ENCODE data around the gene SMIM21. TPM values are rescaled to one million over a fixed set of nuclear protein-coding genes. Genes with fewer than 3 reads are reported as not detected.

The SMIM21 gene
- total RNA-seq, 1 experiment from 2014 or later = not detected

GRCh38 chr18:75378376-75379315 lies 48.9 kb downstream of the SMIM21 start:
- BruUV-seq (replicated peaks) = no TSS peak
- ChIA-PET POLR2A (ENCODE audit: unreplicated experiment) (no interaction called here), CTCF (no interaction called here)
- H3K27me3 ChIP-seq (ENCODE audit: low read length) = peaks cover 61% of the 10 kb centered on the region
- H3K4me3 ChIP-seq (ENCODE audit: low read length) = no peak overlapping the region
- TF ChIP-seq EZH2 (IDR thresholded peaks at IDR 0.05; ENCODE audit: low read length, unreplicated experiment) = no peak
- H3K79me2 ChIP-seq (ENCODE audit: low read length) = no peaks in the 10 kb centered on the region
- H3K9ac ChIP-seq (ENCODE audit: low read length) = no peak overlapping the region
- no peak overlapping the region for H3K4me2 ChIP-seq (ENCODE audit: low read length)
- no peaks in the 10 kb centered on the region for H3K9me2 ChIP-seq (replicated peaks; ENCODE audit: low read length)
- ATAC-seq (no peak), DNase-seq (no peak)
- no peak overlapping the region for H3K27ac ChIP-seq (ENCODE audit: low read length)
- H4K20me1 ChIP-seq (ENCODE audit: low read length) = no peaks in the 10 kb centered on the region
- H3K4me1 ChIP-seq (ENCODE audit: insufficient read depth, low read length) = peaks cover 8% of the 10 kb centered on the region
- intact Hi-C loops (cut with micrococcal nuclease) = no loop called here
- no peak overlapping the region for H2AFZ ChIP-seq (ENCODE audit: low read length)
- no peaks in the 10 kb centered on the region for H3K9me3 ChIP-seq (ENCODE audit: low read length)
- H3F3A ChIP-seq (ENCODE audit: low read length, unreplicated experiment) = no peaks in the 10 kb centered on the region
- H3K36me3 ChIP-seq (ENCODE audit: low read depth, low read length) = no peaks in the 10 kb centered on the region

- Histone ChIP-seq H4K20me1 (ENCODE audit: low read length) (no peaks in the 10 kb centered on the region), H3K4me1 (ENCODE audit: insufficient read depth, low read length) (peaks cover 8% of the 10 kb centered on the region), H3K79me2 (ENCODE audit: low read length) (no peaks in the 10 kb centered on the region), H3K9me2 (replicated peaks; ENCODE audit: low read length) (no peaks in the 10 kb centered on the region), H2AFZ (ENCODE audit: low read length) (no peak overlapping the region), H3K27me3 (ENCODE audit: low read length) (peaks cover 53% of the 10 kb centered on the region), H3F3A (ENCODE audit: low read length, unreplicated experiment) (no peaks in the 10 kb centered on the region), H3K4me2 (ENCODE audit: low read length) (no peak overlapping the region), H3K4me3 (ENCODE audit: low read length) (no peak overlapping the region), H3K27ac (ENCODE audit: low read length) (no peak overlapping the region), H3K36me3 (ENCODE audit: low read depth, low read length) (no peaks in the 10 kb centered on the region), H3K9ac (ENCODE audit: low read length) (no peak overlapping the region), H3K9me3 (ENCODE audit: low read length) (no peaks in the 10 kb centered on the region)
- intact Hi-C loops (cut with micrococcal nuclease) = no loop called here
- no peak for TF ChIP-seq EZH2phosphoT487 (IDR thresholded peaks at IDR 0.05; ENCODE audit: borderline replicate concordance, low read length)
- no TSS peak for BruUV-seq (replicated peaks)
- ChIA-PET POLR2A (ENCODE audit: unreplicated experiment) (no interaction called here), CTCF (no interaction called here)
- ATAC-seq (no peak), DNase-seq (no peak)
Measured at GRCh38 chr18:75377926-75378325, 49.6 kb downstream of the SMIM21 start.

GRCh38 chr18:75377258-75377657 lies 50.2 kb downstream of the SMIM21 start:
- Histone ChIP-seq H3K9me2 (replicated peaks; ENCODE audit: low read length) (no peaks in the 10 kb centered on the region), H3F3A (ENCODE audit: low read length, unreplicated experiment) (no peaks in the 10 kb centered on the region), H2AFZ (ENCODE audit: low read length) (no peak overlapping the region), H3K36me3 (ENCODE audit: low read depth, low read length) (no peaks in the 10 kb centered on the region), H3K27me3 (ENCODE audit: low read length) (peaks cover 47% of the 10 kb centered on the region), H3K4me2 (ENCODE audit: low read length) (no peak overlapping the region), H3K9me3 (ENCODE audit: low read length) (no peaks in the 10 kb centered on the region), H3K4me1 (ENCODE audit: insufficient read depth, low read length) (peaks cover 8% of the 10 kb centered on the region), H3K27ac (ENCODE audit: low read length) (no peak overlapping the region), H3K4me3 (ENCODE audit: low read length) (no peak overlapping the region), H3K9ac (ENCODE audit: low read length) (no peak overlapping the region), H3K79me2 (ENCODE audit: low read length) (no peaks in the 10 kb centered on the region), H4K20me1 (ENCODE audit: low read length) (no peaks in the 10 kb centered on the region)
- DNase-seq = no peak
- no peak for ATAC-seq
- intact Hi-C loops (cut with micrococcal nuclease) = no loop called here
- TF ChIP-seq, protein P1, sequence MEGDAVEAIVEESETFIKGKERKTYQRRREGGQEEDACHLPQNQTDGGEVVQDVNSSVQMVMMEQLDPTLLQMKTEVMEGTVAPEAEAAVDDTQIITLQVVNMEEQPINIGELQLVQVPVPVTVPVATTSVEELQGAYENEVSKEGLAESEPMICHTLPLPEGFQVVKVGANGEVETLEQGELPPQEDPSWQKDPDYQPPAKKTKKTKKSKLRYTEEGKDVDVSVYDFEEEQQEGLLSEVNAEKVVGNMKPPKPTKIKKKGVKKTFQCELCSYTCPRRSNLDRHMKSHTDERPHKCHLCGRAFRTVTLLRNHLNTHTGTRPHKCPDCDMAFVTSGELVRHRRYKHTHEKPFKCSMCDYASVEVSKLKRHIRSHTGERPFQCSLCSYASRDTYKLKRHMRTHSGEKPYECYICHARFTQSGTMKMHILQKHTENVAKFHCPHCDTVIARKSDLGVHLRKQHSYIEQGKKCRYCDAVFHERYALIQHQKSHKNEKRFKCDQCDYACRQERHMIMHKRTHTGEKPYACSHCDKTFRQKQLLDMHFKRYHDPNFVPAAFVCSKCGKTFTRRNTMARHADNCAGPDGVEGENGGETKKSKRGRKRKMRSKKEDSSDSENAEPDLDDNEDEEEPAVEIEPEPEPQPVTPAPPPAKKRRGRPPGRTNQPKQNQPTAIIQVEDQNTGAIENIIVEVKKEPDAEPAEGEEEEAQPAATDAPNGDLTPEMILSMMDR (conservative IDR thresholded peaks at IDR 0.05; ENCODE audit: low read depth, low read length) = no peak
- TF ChIP-seq EZH2phosphoT487 (IDR thresholded peaks at IDR 0.05; ENCODE audit: borderline replicate concordance, low read length) (no peak), EZH2 (IDR thresholded peaks at IDR 0.05; ENCODE audit: low read length, unreplicated experiment) (no peak)
- BruUV-seq (replicated peaks) = no TSS peak
- ChIA-PET POLR2A (ENCODE audit: unreplicated experiment) (no interaction called here), CTCF (no interaction called here)
